KBM-7 (cell line): ENCODE measurements around the gene HECTD1.
"Not testable (repeated sequence)": the region's sequence is repeated elsewhere in the genome, so short reads cannot be mapped to it uniquely, and the experiment has no call there.

Source experiments
- DNase-seq: peaks from one replicate; pipeline ENCODE4 v3.0.0-alpha.2; 2015
- in situ Hi-C: fragments of 300-500 bp; cut with MboI; formaldehyde crosslinking; loops from 2 replicates; pipeline ENCODE4 v1.14.3; 2020; ENCODE audit warnings: low sequenced_read_pairs, low pct_unique_long_range_greater_than_20kb, mixed read lengths

The HECTD1 gene

DNA sequence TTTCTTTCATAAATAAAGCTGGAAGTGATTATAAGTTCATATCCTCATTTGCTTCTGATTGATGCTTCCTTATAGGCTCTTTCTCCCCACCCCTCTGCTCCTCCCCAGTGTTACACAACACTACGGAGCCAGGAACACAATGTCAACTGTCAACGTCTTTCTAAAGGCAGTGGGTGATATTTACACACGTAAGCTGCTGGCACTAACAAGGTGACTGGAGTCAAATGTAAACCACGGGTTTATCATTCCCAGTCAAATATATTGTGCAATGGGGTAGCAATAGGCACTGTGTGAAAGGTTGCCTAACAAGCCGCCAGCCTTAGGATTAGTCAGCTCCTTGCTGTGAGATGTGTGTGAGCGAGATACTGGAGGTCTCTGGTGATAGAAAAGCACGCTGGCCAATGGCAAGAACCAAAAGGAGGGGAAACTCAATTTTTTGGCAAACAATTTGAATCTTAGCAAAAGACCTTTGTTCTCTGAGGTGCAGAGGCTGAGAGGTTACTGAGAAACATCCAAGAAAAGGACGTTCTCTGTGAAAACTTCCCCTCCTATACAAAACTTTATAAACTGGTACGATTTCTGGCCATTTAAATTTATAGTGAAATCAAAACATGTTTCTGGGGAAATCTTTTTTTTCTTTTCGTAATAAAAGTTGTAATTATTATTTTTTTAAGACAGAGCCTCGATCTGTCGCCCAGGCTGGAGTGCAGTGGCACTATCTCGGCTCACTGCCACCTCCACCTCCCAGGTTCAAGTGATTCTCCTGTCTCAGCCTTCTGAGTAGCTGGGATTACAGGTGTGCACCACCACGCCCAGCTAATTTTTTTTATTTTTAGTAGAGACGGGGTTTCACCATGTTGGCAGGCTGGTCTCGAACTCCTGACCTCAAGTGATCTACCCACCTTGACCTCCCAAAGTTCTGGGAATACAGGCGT lies 22.3 kb upstream of the HECTD1 start:
- peak; percentile 86 for DNase-seq
- in situ Hi-C loops, result no loop called here

GRCh38 chr14:31229009-31229408 lies 21.4 kb upstream of the HECTD1 start:
- in situ Hi-C loops, result no loop called here
- peak; percentile 35 for DNase-seq

DNA sequence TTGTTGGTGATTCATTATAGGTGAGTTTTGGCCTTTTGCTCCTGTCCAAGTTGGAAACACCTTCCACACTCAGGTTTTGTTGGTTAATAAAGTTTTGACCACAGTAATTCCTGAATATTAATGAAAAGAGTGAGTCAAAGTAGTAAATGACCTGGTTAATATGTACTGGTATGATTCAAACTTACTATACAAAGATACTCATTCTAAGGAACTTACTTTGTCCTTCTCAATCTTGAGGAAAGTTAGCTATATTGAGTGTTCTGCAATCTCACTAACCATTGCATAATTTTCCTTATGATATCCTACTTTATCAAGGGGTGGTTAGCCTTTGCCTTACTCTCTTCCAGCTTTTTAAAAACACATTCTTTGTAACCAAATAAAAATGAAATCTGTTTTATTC lies 20.9 kb upstream of the HECTD1 start:
- in situ Hi-C loops, result no loop called here
- DNase-seq, result no peak

- in situ Hi-C loops, result no loop called here
Observed at GRCh38 chr14:31224808-31225207, 17.2 kb upstream of the HECTD1 start.

GRCh38 chr14:31223331-31223730 lies 15.7 kb upstream of the HECTD1 start:
- no peak for DNase-seq
- in situ Hi-C loops, result no loop called here

More at GRCh38 chr14:31224808-31225207, 17.2 kb upstream of the HECTD1 start:
- no peak for DNase-seq

DNA sequence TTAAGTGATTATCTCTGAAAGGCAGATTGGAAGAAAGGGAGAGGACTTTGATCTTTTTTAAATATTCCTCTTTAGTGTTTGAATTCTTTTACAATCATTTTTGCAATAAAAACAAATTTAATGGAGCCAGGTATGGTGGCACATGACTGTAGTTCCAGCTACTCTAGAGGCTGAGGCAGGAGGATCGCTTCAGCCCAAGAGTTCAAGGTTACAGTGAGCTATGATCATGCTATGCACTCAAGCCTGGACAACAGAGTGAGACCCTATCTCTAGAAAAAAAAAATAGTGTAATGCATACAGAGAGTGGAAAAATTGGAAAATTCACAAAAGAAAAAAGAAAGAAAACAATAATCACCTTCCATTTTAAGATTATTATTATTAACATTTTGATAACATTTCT lies 15.2 kb upstream of the HECTD1 start:
- DNase-seq, result no peak
- in situ Hi-C loops, result no loop called here

GRCh38 chr14:31221266-31221665 lies 13.7 kb upstream of the HECTD1 start:
- DNase-seq, result no peak
- in situ Hi-C loops, result no loop called here

- in situ Hi-C loops, result no loop called here
- no peak for DNase-seq
Observed at GRCh38 chr14:31219169-31219568, 11.6 kb upstream of the HECTD1 start.

DNA sequence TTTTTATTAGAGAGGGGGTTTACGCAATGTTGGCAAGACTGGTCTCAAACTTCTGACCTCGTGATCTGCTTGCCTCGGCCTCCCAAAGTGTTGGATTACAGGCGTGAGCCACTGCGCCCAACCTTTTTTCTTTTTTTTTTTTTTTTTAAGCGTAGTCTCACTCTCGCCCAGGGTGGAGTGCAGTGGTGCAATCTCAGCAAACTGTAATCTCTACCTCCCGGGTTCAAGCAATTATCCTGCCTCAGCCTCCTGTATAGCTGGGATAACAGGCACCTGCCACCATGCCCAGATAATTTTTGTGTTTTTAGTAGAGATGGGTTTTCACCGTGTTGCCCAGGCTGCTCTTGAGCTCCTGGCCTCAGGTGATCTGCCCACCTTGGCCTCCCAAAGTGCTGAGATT lies 8.8 kb upstream of the HECTD1 start:
- DNase-seq, result no peak
- in situ Hi-C loops, result no loop called here

GRCh38 chr14:31212893-31213292 lies 5.3 kb upstream of the HECTD1 start:
- in situ Hi-C loops, result no loop called here
- DNase-seq, result peak; percentile 18

GRCh38 chr14:31209605-31210004 lies 2.0 kb upstream of the HECTD1 start:
- DNase-seq, result no peak
- in situ Hi-C loops, result no loop called here

DNA sequence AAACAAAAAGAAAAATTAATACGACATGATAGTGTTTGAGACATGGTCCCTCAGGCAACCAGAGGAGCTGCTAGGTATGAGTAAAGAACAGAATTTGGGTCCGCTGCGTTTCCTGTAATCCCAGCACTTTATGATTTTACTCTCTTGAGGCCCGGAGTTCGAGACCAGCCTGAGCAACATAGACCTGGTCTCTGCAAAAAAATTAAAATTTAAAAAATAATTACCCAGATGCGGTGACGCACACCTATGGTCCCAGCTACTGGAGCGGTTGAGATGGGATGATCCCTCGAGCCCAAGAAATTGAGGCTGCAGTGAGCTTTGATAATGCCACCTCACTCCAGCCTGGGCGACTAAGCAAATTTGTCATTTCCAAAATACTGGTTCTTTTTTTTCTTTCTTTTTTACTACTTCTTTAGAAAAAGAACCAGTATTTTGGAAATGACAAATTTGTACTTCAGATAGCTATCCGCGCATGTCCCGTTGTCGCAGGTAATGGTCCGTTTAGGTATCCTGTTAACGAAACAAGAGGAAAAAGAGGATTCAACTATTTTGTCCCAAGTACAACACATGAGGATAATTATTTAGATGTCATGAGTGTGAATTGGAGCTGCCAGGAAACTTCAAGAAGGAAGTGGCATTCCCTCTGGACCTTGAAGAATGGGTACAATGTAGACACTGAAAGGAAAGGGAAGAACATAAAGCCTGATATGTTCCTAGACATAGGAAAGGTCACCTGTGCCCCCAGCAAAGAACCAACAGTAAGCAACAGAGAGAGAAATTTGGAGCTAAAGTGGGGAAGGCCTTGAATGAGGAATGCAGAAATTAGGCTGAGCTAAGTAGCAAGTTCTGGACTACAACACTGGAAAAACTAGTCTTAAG lies 1.2 kb upstream of the HECTD1 start:
- DNase-seq, result no peak
- in situ Hi-C loops, result no loop called here

DNA sequence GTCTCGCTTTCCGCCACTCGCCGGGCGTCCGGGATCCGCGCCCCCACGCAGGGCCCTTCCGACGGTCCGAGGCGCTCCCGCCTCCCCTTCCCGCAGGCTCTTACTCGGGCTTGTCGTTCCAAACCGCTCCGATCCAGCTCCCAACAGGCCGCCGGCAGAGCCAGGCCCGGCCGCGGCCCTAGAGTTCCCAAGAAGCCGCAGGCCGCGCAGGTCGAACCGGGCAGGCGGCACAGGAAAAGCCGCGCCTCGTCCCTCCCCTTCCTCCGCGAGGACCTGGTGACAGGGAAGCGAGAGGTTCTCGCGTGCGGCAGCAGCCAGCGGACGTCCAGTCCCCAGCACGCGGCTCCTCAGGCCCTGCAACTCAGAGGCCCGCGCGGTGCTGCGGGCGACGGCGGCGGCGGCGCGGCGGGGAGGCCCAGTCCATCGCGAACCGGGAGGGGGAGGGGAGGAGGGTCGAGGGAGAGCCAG lies 272 bp downstream of the HECTD1 start:
- in situ Hi-C loops, result no loop called here
- no peak for DNase-seq

DNA sequence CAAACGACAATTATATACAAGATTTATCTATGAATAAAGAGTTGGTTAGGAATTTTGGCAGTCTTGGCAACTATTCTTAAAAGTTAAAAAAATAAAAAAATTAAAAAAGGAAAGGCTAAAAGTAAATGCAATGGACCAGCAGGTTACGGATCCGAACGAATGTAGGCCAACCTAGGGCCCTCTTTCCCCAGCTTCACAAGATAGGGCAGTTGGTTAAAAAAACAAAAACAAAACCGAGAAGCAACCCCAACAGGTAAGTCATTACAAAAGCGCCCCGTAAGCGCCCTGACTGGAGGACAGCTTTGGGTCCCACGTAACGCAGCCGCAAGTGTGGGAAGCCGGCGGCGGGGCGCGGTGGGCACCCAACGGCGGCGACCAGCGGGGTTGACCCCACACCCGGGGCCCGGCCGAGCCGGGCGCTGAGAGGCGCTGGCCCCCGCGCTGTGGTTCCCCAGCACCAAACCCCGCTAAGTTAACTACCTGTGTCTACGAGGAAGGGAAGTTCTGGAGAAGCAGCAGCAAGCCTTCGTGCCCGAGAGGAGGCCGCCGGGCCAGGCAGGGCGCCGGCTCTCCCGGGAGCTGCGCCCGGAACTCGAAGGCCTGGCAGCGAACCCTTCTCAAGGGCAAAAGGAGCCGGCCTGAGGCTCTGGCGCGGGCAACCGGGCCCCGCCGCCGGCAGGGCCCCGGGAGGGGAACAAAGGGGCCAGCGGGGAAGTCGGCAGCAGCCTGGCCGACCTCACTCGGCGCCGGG lies 882 bp downstream of the HECTD1 start:
- in situ Hi-C loops, result no loop called here
- DNase-seq, result peak; percentile 58

DNA sequence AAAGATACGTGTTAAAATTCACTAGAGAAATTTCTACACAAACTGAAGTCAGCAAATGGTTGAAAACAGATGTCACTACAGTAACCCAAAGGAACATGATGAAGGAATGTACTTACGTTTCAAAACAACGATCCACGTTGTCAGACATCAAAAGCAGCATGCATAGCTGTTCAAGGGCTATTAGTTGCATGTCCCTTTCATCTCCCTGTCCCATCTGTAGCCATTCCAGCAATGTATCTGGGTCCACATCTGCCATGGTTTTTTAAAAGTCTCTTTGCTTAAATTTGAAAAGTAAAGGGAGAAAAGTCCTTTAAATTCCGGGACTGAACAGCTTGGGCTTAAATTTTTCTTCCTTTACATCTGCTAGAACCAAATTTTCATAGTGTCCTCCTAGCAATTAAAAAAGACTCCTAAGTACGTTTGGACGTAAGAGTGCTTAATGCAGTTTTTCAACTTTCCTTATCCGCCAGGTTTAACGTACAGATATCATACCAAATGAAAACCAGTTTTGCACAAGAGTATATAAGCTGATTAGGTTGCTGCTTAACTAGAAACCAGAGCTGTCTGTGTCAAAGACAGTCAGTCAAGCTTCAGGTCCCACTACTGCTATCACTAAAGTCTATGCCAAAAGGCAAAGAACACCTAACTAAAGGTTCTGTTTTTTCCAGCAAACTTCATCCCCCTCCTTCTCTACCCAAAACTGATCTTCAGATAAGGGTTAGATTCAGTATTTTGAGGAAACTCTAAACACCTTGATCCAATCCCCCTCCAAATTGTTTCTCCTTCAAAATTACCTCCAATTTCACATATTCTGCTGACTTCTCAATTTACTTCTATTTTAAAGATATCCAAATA lies 1.7 kb downstream of the HECTD1 start:
- peak; percentile 47 for DNase-seq
- in situ Hi-C loops, result no loop called here

DNA sequence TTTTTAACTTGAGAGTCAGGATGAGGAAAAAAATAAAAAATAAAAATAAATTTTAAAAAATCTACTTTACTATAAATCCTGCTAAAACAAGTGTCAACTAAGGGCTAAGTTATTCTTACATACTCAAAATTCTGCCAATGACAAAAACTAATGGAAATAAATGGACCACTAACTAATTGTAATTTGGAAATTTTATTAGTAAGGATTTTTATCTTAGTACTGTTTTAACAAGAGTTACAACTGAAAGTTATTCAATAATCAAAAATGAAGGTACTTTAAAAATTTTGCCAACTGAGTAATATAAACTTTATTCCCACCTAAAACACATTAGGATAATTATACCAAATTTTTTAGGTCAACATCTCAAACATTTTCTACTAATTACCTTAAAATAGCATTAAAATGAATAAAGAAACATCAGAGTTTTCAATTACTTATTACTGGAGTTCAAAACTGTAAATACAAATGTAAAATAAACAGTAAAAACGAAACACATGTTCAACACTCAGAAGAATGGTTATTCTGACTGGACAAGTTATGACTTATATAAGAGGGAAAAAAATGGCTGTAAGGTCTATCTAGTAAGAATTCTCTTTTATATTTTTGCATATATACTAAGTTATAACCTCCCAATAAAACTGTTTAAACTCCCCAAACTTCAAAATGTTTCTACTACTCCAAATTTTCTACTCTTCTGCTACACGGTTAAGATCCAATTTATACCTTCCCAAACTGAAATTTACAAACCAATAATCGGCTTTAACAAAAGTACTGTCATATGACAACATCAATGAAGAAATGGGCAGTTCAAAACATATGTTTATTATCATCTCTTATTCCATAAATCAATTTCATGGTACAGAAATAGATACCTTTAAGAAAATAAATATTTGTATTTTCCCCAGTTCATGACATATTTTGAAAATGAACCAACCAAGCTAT lies 2.7 kb downstream of the HECTD1 start:
- in situ Hi-C loops, result no loop called here
- DNase-seq, result no peak

- DNase-seq, in situ Hi-C loops: not testable (repeated sequence)
Observed at GRCh38 chr14:31203899-31204592, 3.5 kb downstream of the HECTD1 start.
